Measurements from ENCODE around the gene PPP1CA.
A peak's percentile ranks its signal among the peaks of the same experiment; 100 is the strongest.

DNA sequence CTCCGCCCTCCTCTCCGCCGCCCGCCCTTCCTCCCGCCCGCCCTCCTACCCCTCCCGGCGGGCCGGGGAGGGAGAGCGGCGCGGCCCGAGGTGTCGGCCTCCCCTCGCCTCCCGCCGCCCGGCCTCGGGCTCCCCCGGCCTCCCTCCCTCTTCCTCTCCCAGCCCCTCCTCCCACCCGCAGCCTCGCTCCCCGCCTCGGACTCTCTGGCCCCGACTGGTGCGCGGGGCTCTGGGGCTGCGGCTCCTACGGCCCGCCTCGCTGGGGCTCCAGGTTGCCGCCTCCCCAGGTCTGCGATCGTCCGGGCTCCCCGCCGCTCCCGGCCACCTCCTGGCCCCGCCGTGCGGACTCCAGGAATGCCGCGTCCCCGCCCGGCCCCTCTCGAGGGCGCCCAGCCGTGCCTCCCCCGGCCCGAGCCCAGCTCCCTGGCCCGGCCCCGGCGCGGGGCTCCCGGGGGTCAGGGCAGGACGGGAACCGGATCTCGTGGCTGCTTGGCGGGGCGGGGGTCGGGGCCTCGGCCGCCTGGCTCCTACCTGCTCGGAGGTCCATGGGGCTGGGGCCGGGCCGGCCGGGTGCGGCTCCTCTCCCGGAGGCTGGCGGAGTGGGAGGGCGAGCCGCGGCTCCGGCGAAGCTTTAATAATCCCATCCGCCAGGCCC is 28.5 kb downstream of the PPP1CA start, which contains the start of gene CLCF1:
- TF ChIP-seq, protein P1, sequence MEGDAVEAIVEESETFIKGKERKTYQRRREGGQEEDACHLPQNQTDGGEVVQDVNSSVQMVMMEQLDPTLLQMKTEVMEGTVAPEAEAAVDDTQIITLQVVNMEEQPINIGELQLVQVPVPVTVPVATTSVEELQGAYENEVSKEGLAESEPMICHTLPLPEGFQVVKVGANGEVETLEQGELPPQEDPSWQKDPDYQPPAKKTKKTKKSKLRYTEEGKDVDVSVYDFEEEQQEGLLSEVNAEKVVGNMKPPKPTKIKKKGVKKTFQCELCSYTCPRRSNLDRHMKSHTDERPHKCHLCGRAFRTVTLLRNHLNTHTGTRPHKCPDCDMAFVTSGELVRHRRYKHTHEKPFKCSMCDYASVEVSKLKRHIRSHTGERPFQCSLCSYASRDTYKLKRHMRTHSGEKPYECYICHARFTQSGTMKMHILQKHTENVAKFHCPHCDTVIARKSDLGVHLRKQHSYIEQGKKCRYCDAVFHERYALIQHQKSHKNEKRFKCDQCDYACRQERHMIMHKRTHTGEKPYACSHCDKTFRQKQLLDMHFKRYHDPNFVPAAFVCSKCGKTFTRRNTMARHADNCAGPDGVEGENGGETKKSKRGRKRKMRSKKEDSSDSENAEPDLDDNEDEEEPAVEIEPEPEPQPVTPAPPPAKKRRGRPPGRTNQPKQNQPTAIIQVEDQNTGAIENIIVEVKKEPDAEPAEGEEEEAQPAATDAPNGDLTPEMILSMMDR (IDR thresholded peaks at IDR 0.05): no peak
- TF ChIP-seq POLR2A (IDR thresholded peaks at IDR 0.05): peak in 1 of 2 donors; percentile 8
